ENCODE data around the gene DYNLT2B.
"Not testable (repeated sequence)": the region's sequence is repeated elsewhere in the genome, so short reads cannot be mapped to it uniquely, and the experiment has no call there.

Gene DYNLT2B

GRCh38 chr3:196315821-196316220 lies 2.2 kb downstream of the DYNLT2B start:
- H3K4me3 ChIP-seq (ENCODE audit: low read length in 2 of 2), result no peak overlapping the region
- H3K9me3 ChIP-seq (replicated peaks in 1 of 2; ENCODE audit: control insufficient read depth in 2 of 2, insufficient read depth in 1 of 2, low read depth in 1 of 2, low read length in 2 of 2), result peaks cover 0 to 2% of the 10 kb centered on the region in 2 donors

GRCh38 chr3:196314597-196314996 lies 3.4 kb downstream of the DYNLT2B start:
- Histone ChIP-seq H3K9me3 (replicated peaks in 1 of 2; ENCODE audit: control insufficient read depth in 2 of 2, insufficient read depth in 1 of 2, low read depth in 1 of 2, low read length in 2 of 2) (peaks cover 0 to 2% of the 10 kb centered on the region in 2 donors), H4K8ac (ENCODE audit: low read depth, low read length) (no peak overlapping the region), H2AK5ac (ENCODE audit: low read depth, low read length) (no peak overlapping the region), H3K14ac (ENCODE audit: low read length) (no peak overlapping the region), H3K4ac (ENCODE audit: low read length) (no peak overlapping the region), H3K79me1 (ENCODE audit: low read depth, low read length) (peaks cover 3% of the 10 kb centered on the region), H3K9ac (ENCODE audit: low read depth, low read length, poor library complexity) (no peak overlapping the region), H3K36me3 (replicated peaks in 1 of 2; ENCODE audit: control insufficient read depth in 2 of 2, insufficient read depth in 2 of 2, low read length in 2 of 2) (peaks cover 5 to 30% of the 10 kb centered on the region in 2 donors), H3K23ac (ENCODE audit: low read depth, low read length, poor library complexity) (no peak overlapping the region), H3K4me1 (ENCODE audit: control insufficient read depth in 2 of 2, insufficient read depth in 1 of 2, low read depth in 1 of 2, low read length in 2 of 2) (no peaks in the 10 kb centered on the region), H2BK5ac (ENCODE audit: low read length) (no peak overlapping the region), H3K4me2 (ENCODE audit: insufficient read depth, low read length, poor library complexity, severe bottlenecking) (no peak overlapping the region), H2BK120ac (ENCODE audit: low read depth, low read length) (no peak overlapping the region), H3K4me3 (ENCODE audit: low read length in 2 of 2) (no peak overlapping the region), H2BK12ac (ENCODE audit: low read length) (no peak overlapping the region), H2AFZ (ENCODE audit: low read length) (no peak overlapping the region), H3K18ac (ENCODE audit: low read length) (no peak overlapping the region), H3K27me3 (ENCODE audit: control insufficient read depth in 3 of 3, insufficient read depth in 3 of 3, low read depth in 1 of 3, low read length in 3 of 3) (no peaks in the 10 kb centered on the region), H3K27ac (replicated peaks; ENCODE audit: low read length) (no peak overlapping the region), H4K91ac (ENCODE audit: low read depth, low read length, poor library complexity) (no peak overlapping the region), H2BK15ac (ENCODE audit: low read length) (no peak overlapping the region)
- DNase-seq (ENCODE audit: low spot score), result no peak
- no CpG with 5 or more reads among the region's 3 CpGs for WGBS, 2 donors (ENCODE audit: extremely low coverage in 2 of 2, insufficient read length in 2 of 2, insufficient replicate concordance in 1 of 2)

More at GRCh38 chr3:196315821-196316220, 2.2 kb downstream of the DYNLT2B start:
- no peak for DNase-seq (ENCODE audit: low spot score)
- H3K4me2 ChIP-seq (ENCODE audit: insufficient read depth, low read length, poor library complexity, severe bottlenecking), result no peak overlapping the region
- no peak overlapping the region for H3K23ac ChIP-seq (ENCODE audit: low read depth, low read length, poor library complexity)
- no peak overlapping the region for H2AFZ ChIP-seq (ENCODE audit: low read length)
- no peak overlapping the region for H3K18ac ChIP-seq (ENCODE audit: low read length)
- no peaks in the 10 kb centered on the region for H3K27me3 ChIP-seq (ENCODE audit: control insufficient read depth in 3 of 3, insufficient read depth in 3 of 3, low read depth in 1 of 3, low read length in 3 of 3)
- no peak overlapping the region for H3K4ac ChIP-seq (ENCODE audit: low read length)
- H2BK15ac ChIP-seq (ENCODE audit: low read length), result no peak overlapping the region
- H4K91ac ChIP-seq (ENCODE audit: low read depth, low read length, poor library complexity), result no peak overlapping the region
- H3K14ac ChIP-seq (ENCODE audit: low read length), result no peak overlapping the region
- no peak overlapping the region for H3K27ac ChIP-seq (replicated peaks; ENCODE audit: low read length)
- no CpG with 5 or more reads among the region's 1 CpG for WGBS, 2 donors (ENCODE audit: extremely low coverage in 2 of 2, insufficient read length in 2 of 2, insufficient replicate concordance in 1 of 2)
- H4K8ac ChIP-seq (ENCODE audit: low read depth, low read length), result no peak overlapping the region
- no peak overlapping the region for H2BK5ac ChIP-seq (ENCODE audit: low read length)
- no peak overlapping the region for H2BK120ac ChIP-seq (ENCODE audit: low read depth, low read length)
- no peak overlapping the region for H2AK5ac ChIP-seq (ENCODE audit: low read depth, low read length)
- peaks cover 3% of the 10 kb centered on the region for H3K79me1 ChIP-seq (ENCODE audit: low read depth, low read length)
- no peak overlapping the region for H2BK12ac ChIP-seq (ENCODE audit: low read length)
- H3K9ac ChIP-seq (ENCODE audit: low read depth, low read length, poor library complexity), result no peak overlapping the region
- H3K36me3 ChIP-seq (replicated peaks in 1 of 2; ENCODE audit: control insufficient read depth in 2 of 2, insufficient read depth in 2 of 2, low read length in 2 of 2), result peaks cover 5 to 30% of the 10 kb centered on the region in 2 donors
- H3K4me1 ChIP-seq (ENCODE audit: control insufficient read depth in 2 of 2, insufficient read depth in 1 of 2, low read depth in 1 of 2, low read length in 2 of 2), result no peaks in the 10 kb centered on the region

GRCh38 chr3:196314086-196314485 lies 4.0 kb downstream of the DYNLT2B start:
- H3K4me1 ChIP-seq (ENCODE audit: control insufficient read depth in 2 of 2, insufficient read depth in 1 of 2, low read depth in 1 of 2, low read length in 2 of 2); H3K14ac ChIP-seq (ENCODE audit: low read length): not testable (repeated sequence)

GRCh38 chr3:196302960-196303359 lies 15.1 kb downstream of the DYNLT2B start:
- not testable (repeated sequence) for H3K23ac ChIP-seq (ENCODE audit: low read depth, low read length, poor library complexity); H2BK15ac ChIP-seq (ENCODE audit: low read length); H3K4me1 ChIP-seq (ENCODE audit: control insufficient read depth in 2 of 2, insufficient read depth in 1 of 2, low read depth in 1 of 2, low read length in 2 of 2); H2BK120ac ChIP-seq (ENCODE audit: low read depth, low read length); H3K79me1 ChIP-seq (ENCODE audit: low read depth, low read length); H3K4me2 ChIP-seq (ENCODE audit: insufficient read depth, low read length, poor library complexity, severe bottlenecking); H4K8ac ChIP-seq (ENCODE audit: low read depth, low read length); H4K91ac ChIP-seq (ENCODE audit: low read depth, low read length, poor library complexity); H3K9ac ChIP-seq (ENCODE audit: low read depth, low read length, poor library complexity); DNase-seq (ENCODE audit: low spot score); H2BK12ac ChIP-seq (ENCODE audit: low read length); H3K9me3 ChIP-seq (replicated peaks in 1 of 2; ENCODE audit: control insufficient read depth in 2 of 2, insufficient read depth in 1 of 2, low read depth in 1 of 2, low read length in 2 of 2); H3K27ac ChIP-seq (replicated peaks; ENCODE audit: low read length); H2AK5ac ChIP-seq (ENCODE audit: low read depth, low read length); H3K4ac ChIP-seq (ENCODE audit: low read length); H3K14ac ChIP-seq (ENCODE audit: low read length); H3K4me3 ChIP-seq (ENCODE audit: low read length in 2 of 2); H2BK5ac ChIP-seq (ENCODE audit: low read length); H3K18ac ChIP-seq (ENCODE audit: low read length); H3K27me3 ChIP-seq (ENCODE audit: control insufficient read depth in 3 of 3, insufficient read depth in 3 of 3, low read depth in 1 of 3, low read length in 3 of 3); H2AFZ ChIP-seq (ENCODE audit: low read length)
- H3K36me3 ChIP-seq (replicated peaks in 1 of 2; ENCODE audit: control insufficient read depth in 2 of 2, insufficient read depth in 2 of 2, low read length in 2 of 2), result peaks cover 16 to 73% of the 10 kb centered on the region in 2 donors
- no CpG with 5 or more reads among the region's 8 CpGs for WGBS, 2 donors (ENCODE audit: extremely low coverage in 2 of 2, insufficient read length in 2 of 2, insufficient replicate concordance in 1 of 2)

More at GRCh38 chr3:196314086-196314485, 4.0 kb downstream of the DYNLT2B start:
- DNase-seq (ENCODE audit: low spot score); H3K79me1 ChIP-seq (ENCODE audit: low read depth, low read length); H2BK12ac ChIP-seq (ENCODE audit: low read length); H4K91ac ChIP-seq (ENCODE audit: low read depth, low read length, poor library complexity); H2AK5ac ChIP-seq (ENCODE audit: low read depth, low read length); H3K9ac ChIP-seq (ENCODE audit: low read depth, low read length, poor library complexity); H3K4me2 ChIP-seq (ENCODE audit: insufficient read depth, low read length, poor library complexity, severe bottlenecking); H3K23ac ChIP-seq (ENCODE audit: low read depth, low read length, poor library complexity); H3K4me3 ChIP-seq (ENCODE audit: low read length in 2 of 2); H3K27me3 ChIP-seq (ENCODE audit: control insufficient read depth in 3 of 3, insufficient read depth in 3 of 3, low read depth in 1 of 3, low read length in 3 of 3); H3K9me3 ChIP-seq (replicated peaks in 1 of 2; ENCODE audit: control insufficient read depth in 2 of 2, insufficient read depth in 1 of 2, low read depth in 1 of 2, low read length in 2 of 2); H3K4ac ChIP-seq (ENCODE audit: low read length); H3K27ac ChIP-seq (replicated peaks; ENCODE audit: low read length); H2AFZ ChIP-seq (ENCODE audit: low read length); H3K18ac ChIP-seq (ENCODE audit: low read length); H2BK120ac ChIP-seq (ENCODE audit: low read depth, low read length); H4K8ac ChIP-seq (ENCODE audit: low read depth, low read length); H2BK5ac ChIP-seq (ENCODE audit: low read length); H2BK15ac ChIP-seq (ENCODE audit: low read length): not testable (repeated sequence)
- no CpG with 5 or more reads among the region's 7 CpGs for whole genome bisulfite sequencing, 2 donors (ENCODE audit: extremely low coverage in 2 of 2, insufficient read length in 2 of 2, insufficient replicate concordance in 1 of 2)
- H3K36me3 ChIP-seq (replicated peaks in 1 of 2; ENCODE audit: control insufficient read depth in 2 of 2, insufficient read depth in 2 of 2, low read length in 2 of 2), result peaks cover 5 to 30% of the 10 kb centered on the region in 2 donors
